CD4-positive, alpha-beta T cell treated with Interleukin-15 for 1 hour (primary cell): ENCODE measurements around the gene NAA60.
"Not testable (repeated sequence)": the region's sequence is repeated elsewhere in the genome, so short reads cannot be mapped to it uniquely, and the experiment has no call there.

Experiments used
- DNase-seq: peaks from one replicate; pipeline ENCODE4 v3.0.0-alpha.2; 2020

Gene NAA60

GRCh38 chr16:3484318-3485096 is 41.0 kb downstream of the NAA60 start:
- DNase-seq = no peak

DNA sequence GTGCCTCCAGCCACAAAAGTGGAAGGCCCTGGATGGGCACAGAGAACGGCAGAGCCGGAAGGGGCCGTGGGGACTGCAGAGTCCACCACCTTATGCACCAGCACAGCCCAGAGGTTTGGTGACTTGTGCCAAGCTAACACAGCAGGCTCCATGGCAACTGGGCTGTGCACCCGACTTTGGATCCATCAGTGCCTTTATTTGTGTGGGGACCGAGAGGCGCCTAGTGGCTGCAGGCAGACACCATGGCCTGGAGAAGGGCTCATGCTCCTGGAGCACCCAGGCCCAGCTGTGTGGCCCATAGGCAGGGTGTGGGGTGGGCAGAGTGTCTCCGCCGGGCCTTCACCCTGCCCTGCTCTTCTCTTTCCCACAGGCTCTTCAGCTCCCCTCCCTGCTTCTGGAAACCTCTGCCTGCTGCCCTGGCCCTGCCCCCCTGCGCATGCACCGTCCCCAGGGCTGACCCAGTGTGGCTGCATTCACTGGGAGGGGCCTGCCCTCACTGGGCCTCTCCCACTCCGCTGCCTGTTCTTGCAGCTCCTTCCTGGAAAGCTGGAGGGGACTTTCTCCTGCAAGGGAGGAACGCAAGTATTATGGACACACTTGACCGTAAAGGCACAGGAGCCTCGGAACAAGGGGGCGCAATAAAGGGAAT is 41.7 kb downstream of the NAA60 start:
- DNase-seq = no peak

- no peak for DNase-seq
Observed at GRCh38 chr16:3485821-3486505, 42.5 kb downstream of the NAA60 start.

DNA sequence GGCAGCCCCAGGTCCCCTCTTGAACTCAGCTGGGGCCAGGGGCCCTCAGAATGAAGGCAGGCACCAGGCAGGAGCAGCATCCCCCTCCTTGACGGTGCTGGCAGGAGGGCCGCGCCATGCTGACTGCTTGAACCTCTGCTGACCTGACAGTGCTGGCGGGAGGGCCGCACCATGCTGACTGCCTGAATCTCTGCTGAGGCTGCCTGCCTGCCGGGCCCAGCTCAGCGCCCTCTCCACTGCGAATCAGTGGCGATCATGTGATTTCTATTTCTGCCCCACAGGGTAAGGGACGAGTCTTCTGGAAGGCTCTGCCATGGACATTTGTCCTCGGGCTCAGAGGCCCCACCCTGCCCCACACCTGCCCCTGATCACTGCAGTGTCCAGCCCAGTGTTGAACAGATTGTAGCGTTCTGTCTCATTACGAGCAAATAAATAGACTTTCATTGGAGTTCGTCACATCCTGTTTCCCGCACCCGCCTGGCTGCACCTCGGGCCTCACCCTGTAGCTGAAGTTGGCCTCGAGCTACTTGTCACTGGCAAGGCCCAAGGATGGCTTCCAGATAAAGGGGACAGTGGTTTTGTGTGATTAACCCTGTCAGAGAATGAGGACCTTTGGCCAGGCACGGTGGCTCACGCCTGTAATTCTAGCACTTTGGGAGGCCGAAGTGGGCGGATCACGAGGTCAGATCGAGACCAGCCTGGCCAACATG is 43.2 kb downstream of the NAA60 start:
- DNase-seq = no peak

DNA sequence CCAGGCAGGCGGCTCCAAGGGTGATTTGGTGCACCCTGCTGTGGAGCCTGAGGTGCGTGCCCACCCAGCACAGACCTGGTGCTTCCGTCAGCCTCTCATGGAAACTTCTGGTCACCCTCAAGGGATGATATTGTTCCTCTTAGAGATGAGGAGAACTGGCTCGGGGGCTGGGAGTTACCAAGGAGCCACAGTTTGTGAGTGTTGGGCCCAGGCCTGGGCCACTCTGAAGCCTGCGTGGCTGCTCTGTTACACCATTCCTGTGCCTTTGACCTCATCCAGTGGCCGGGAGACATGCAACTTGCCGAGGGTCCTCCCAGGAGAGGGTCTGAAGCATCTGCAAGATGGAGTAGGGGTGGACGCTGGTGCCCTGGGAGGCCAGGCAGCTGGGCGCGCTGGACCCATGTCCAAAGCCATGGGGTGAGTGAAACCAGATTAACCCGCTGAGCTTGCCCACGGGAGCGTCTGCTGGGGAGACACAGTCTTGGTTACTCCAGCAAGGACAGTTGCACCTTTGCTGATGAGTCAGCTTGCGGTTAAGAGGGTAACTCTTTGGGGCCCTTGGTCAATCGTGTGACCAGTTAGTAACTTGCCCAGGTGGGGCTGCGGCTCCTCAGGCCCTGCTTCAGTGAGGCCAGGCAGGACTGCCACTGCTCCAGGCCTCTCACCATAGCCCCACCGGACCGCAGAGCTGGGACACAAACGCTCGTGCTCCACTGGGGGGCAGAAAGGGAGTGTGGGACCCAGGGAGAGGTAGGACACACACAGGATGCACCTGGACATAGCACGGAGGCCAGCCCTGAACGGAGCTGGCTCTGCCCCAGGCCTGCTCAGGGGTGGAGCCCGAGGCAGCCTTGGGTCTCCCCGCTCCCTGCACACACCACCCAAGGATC is 44.3 kb downstream of the NAA60 start:
- DNase-seq = no peak

DNA sequence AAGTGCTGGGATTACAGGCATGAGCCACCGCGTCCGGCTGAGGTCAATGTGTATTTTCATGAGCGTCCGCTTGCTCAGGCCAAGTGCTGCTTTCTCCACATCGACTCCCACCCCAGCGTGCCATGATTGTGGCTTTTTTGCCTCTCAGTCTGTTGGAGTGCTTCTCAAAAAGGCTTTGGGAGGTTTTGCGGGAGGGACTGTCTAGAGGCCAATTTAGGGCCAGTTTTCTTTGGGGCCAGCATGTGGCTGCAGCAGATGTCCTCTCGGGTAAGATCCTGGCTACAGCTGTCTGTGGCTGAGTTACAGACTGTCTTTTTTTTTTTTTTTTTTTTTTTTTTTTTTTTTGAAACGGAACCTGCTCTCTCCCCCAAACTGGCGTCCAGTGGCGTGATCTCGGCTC is 45.3 kb downstream of the NAA60 start:
- no peak for DNase-seq

- no peak for DNase-seq
Observed at GRCh38 chr16:3490911-3491629, 47.6 kb downstream of the NAA60 start.

DNA sequence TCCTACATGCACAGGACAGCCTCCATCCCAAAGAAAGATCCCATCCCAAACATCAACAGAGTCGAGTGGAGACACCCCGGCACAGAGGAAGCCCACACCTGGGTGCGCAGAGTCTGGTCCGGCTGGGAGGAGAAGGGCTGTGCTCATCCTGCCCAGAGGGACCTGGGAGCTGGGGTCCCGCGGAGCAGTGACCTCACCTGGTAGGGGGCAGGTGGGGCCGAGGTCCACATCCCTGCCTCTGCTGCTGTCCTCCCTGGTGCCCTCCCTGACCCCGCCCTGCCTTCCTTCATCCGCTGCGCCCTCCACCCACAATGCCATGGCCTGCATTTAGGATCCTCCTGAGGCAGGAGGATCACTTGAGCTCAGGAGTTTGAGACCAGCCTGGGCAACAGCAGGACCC is 48.9 kb downstream of the NAA60 start:
- DNase-seq = no peak

- DNase-seq = no peak
Observed at GRCh38 chr16:3494386-3494973, 51.0 kb downstream of the NAA60 start.

- DNase-seq = no peak
Observed at GRCh38 chr16:3495176-3495575, 51.7 kb downstream of the NAA60 start, which contains the start of gene C16orf90. Gene C16orf90 (minus strand): TSS chr16:3495489. CDS start chr16:3495421, 68 bp downstream.

DNA sequence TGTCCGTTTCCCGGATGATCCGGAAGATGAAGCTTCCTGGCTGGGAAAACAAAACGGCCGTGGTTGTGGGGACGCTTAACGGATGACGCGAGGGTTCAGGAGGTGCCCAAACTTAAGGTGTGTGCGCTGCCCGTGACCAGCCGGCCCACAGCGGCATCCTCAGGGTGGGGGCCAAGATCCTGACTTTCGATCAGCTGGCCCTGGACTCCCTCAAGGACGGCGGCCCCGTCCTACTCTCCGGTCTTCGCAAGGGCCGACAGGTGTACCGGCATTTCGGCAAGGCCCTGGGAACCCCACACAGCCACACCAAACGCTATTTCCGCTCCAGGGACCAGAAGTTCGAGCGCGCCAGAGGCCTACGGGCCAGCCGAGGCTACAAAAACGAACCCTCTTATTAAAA is 52.9 kb downstream of the NAA60 start:
- no peak for DNase-seq

GRCh38 chr16:3497771-3498170 is 54.3 kb downstream of the NAA60 start:
- DNase-seq = no peak

GRCh38 chr16:3498988-3499387 is 55.5 kb downstream of the NAA60 start:
- no peak for DNase-seq

DNA sequence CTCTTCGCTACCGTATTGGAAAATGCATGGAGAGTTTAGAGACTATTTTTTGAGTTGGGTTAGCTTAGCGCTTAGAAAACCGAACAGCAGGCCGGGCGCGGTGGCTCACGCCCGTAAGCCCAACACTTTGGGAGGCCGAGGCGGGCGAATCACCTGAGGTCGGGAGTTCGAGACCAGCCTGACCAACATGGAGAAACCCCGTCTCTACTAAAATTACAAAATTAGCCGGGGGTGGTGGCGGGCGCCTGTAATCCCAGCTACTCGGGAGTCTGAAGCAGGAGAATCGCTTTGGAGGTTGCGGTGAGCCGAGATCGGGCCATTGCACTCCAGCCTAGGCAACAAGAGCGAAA is 57.9 kb downstream of the NAA60 start:
- not testable (repeated sequence) for DNase-seq

- no peak for DNase-seq
Observed at GRCh38 chr16:3501783-3502400, 58.4 kb downstream of the NAA60 start.

- peak; percentile 83 for DNase-seq
Observed at GRCh38 chr16:3503523-3503922, 60.0 kb downstream of the NAA60 start.

- no peak for DNase-seq
Observed at GRCh38 chr16:3508736-3509135, 65.3 kb downstream of the NAA60 start.

DNA sequence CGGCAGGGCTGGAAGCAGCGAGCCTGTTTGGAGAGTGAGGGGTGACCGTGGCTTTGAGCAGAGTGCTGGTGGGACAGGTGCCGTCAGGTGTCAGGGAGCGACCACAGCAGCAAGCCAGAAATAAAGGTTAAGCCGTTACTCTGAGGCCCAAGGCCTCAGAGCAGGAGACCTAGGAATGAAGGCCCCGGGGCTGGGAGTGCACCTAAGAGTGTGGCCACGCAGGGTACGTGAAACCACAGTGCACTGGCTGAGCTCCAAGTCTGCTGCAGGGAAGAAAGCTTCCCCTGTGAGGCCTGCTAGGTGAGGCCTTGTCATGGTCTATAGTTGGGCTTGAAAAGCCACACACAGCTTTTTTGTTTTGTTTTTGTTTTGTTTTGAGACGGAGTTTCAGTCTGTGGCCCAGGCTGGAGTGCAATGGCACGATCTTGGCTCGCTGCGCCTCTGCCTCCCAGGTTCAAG is 66.0 kb downstream of the NAA60 start:
- peak; percentile 68 for DNase-seq

- DNase-seq = no peak
Observed at GRCh38 chr16:3510416-3510815, 66.9 kb downstream of the NAA60 start.
